H9 (cell line): Measurements from ENCODE around the gene HAUS7. TPM values are rescaled to one million over a fixed set of nuclear protein-coding genes. Genes with fewer than 3 reads are reported as not detected.

Experiments
- DNase-seq: peaks from one replicate; pipeline ENCODE4 v3.0.0-alpha.2; 2017
- H2AFZ ChIP-seq: one replicate; pipeline ENCODE4 v1.6.1; 2013; ENCODE audit warnings: mild to moderate bottlenecking, low read length, control low read depth, moderate library complexity
- H2AK5ac ChIP-seq: 2 replicates; pipeline ENCODE4 v1.6.1; 2013; ENCODE audit warnings: low read length, control low read depth, mixed read lengths; ENCODE audit not compliant: insufficient read length
- H2BK120ac ChIP-seq: one replicate; pipeline ENCODE4 v1.6.1; 2013; ENCODE audit warnings: low read depth, mild to moderate bottlenecking, low read length, control low read depth, inconsistent platforms; ENCODE audit not compliant: poor library complexity, severe bottlenecking
- H2BK12ac ChIP-seq: 2 replicates; pipeline ENCODE4 v1.6.1; 2013; ENCODE audit warnings: low read length, control low read depth, mixed read lengths, low read depth; ENCODE audit not compliant: insufficient read length
- H2BK15ac ChIP-seq: 2 replicates; pipeline ENCODE4 v1.6.1; 2013; ENCODE audit warnings: low read depth, low read length, control low read depth
- H2BK20ac ChIP-seq: one replicate; pipeline ENCODE4 v1.6.1; 2013; ENCODE audit warnings: low read depth, mild to moderate bottlenecking, low read length, control low read depth, inconsistent platforms; ENCODE audit not compliant: poor library complexity, severe bottlenecking
- H2BK5ac ChIP-seq: 2 replicates; pipeline ENCODE4 v1.6.1; 2013; ENCODE audit warnings: low read length, control low read depth, mixed read lengths; ENCODE audit not compliant: insufficient read length
- H3K14ac ChIP-seq: 2 replicates; pipeline ENCODE4 v1.6.1; 2013; ENCODE audit warnings: low read length, control low read depth; ENCODE audit not compliant: insufficient read depth
- H3K18ac ChIP-seq: 2 replicates; pipeline ENCODE4 v1.6.1; 2013; ENCODE audit warnings: low read depth, mild to moderate bottlenecking, mixed read lengths, low read length, control low read depth; ENCODE audit not compliant: insufficient read length
- H3K23ac ChIP-seq: 2 replicates; pipeline ENCODE4 v1.6.1; 2013; ENCODE audit warnings: low read length, control low read depth, mixed read lengths, low read depth; ENCODE audit not compliant: insufficient read length
- H3K23me2 ChIP-seq: 2 replicates; pipeline ENCODE4 v1.6.1; 2013; ENCODE audit warnings: low read depth, mild to moderate bottlenecking, mixed read lengths, low read length, control low read depth; ENCODE audit not compliant: insufficient read length, poor library complexity, severe bottlenecking
- H3K27ac ChIP-seq: 2 replicates; pipeline ENCODE4 v1.5.1; 2013; ENCODE audit warnings: low read length, control low read depth, mixed read lengths, low read depth; ENCODE audit not compliant: insufficient read length
- H3K27me3 ChIP-seq: 2 replicates; pipeline ENCODE4 v1.6.1; 2013; ENCODE audit warnings: low read length, control low read depth, inconsistent platforms; ENCODE audit not compliant: insufficient read depth
- H3K4ac ChIP-seq: 2 replicates; pipeline ENCODE4 v1.6.1; 2013; ENCODE audit warnings: low read depth, mild to moderate bottlenecking, control low read depth, inconsistent platforms, low read length, moderate library complexity
- H3K4me1 ChIP-seq: 2 replicates; pipeline ENCODE4 v1.6.1; 2013; ENCODE audit warnings: low read length, control low read depth, inconsistent platforms; ENCODE audit not compliant: insufficient read depth
- H3K4me2 ChIP-seq: 2 replicates; pipeline ENCODE4 v1.6.1; 2013; ENCODE audit warnings: low read length, control low read depth, mixed read lengths; ENCODE audit not compliant: insufficient read length, insufficient read depth
- H3K56ac ChIP-seq: 2 replicates; pipeline ENCODE4 v1.6.1; 2013; ENCODE audit warnings: low read depth, mild to moderate bottlenecking, mixed read lengths, low read length, control low read depth; ENCODE audit not compliant: insufficient read length
- H3K79me1 ChIP-seq: 2 replicates; pipeline ENCODE4 v1.6.1; 2013; ENCODE audit warnings: low read depth, mild to moderate bottlenecking, moderate library complexity, low read length, control low read depth, inconsistent platforms; ENCODE audit not compliant: insufficient read depth, poor library complexity, severe bottlenecking
- H3K79me2 ChIP-seq: 2 replicates; pipeline ENCODE4 v1.6.1; 2013; ENCODE audit warnings: low read length, control low read depth, inconsistent platforms; ENCODE audit not compliant: insufficient read depth
- H3K9ac ChIP-seq: 2 replicates; pipeline ENCODE4 v1.6.1; 2013; ENCODE audit warnings: low read length, control low read depth, mixed read lengths; ENCODE audit not compliant: insufficient read length; ENCODE audit errors: extremely low read depth
- H3K9me3 ChIP-seq: one replicate; pipeline ENCODE4 v1.6.1; 2013; ENCODE audit warnings: low read depth, low read length, inconsistent platforms; ENCODE audit not compliant: control insufficient read depth
- H3T11ph ChIP-seq: one replicate; pipeline ENCODE4 v1.6.1; 2013; ENCODE audit warnings: mild to moderate bottlenecking, low read length, control low read depth, inconsistent platforms
- H4K20me1 ChIP-seq: one replicate; pipeline ENCODE4 v1.6.1; 2013; ENCODE audit not compliant: control insufficient read depth, insufficient read length, insufficient read depth
- H4K5ac ChIP-seq: 2 replicates; pipeline ENCODE4 v1.6.1; 2013; ENCODE audit warnings: low read depth, mild to moderate bottlenecking, mixed read lengths, low read length, control low read depth; ENCODE audit not compliant: insufficient read length
- H4K8ac ChIP-seq: replicated peaks from 2 replicates; pipeline ENCODE4 v1.6.1; 2013; ENCODE audit warnings: low read length, control low read depth, mixed read lengths, low read depth; ENCODE audit not compliant: insufficient read length
- H4K91ac ChIP-seq: 2 replicates; pipeline ENCODE4 v1.6.1; 2013; ENCODE audit warnings: low read depth, mild to moderate bottlenecking, moderate library complexity, mixed read lengths, low read length, control low read depth; ENCODE audit not compliant: insufficient read length
- H3K27ac Mint-ChIP-seq, 3 experiments: 2 replicates in 2 of 3; 3 replicates in 1 of 3; pipeline ENCODE4 v1.8.0; 2020 to 2021; ENCODE audit warnings: mixed read lengths in 3 of 3, mild to moderate bottlenecking in 1 of 3, moderate library complexity in 1 of 3
- H3K27me3 Mint-ChIP-seq: 2 replicates; pipeline ENCODE4 v1.8.0; 2021; ENCODE audit warnings: low read depth, mild to moderate bottlenecking, moderate library complexity, mixed read lengths
- H3K36me3 Mint-ChIP-seq, 3 experiments: 2 replicates in 2 of 3; 3 replicates in 1 of 3; pipeline ENCODE4 v1.8.0; 2020 to 2021; ENCODE audit warnings: low read depth in 3 of 3, mixed read lengths in 3 of 3; ENCODE audit not compliant: insufficient read depth in 1 of 3
- H3K4me1 Mint-ChIP-seq, 2 experiments: 2 replicates each; pipeline ENCODE4 v1.8.0; 2020; ENCODE audit warnings: mixed read lengths in 2 of 2
- H3K4me3 Mint-ChIP-seq, 2 experiments: 2 replicates in 1 of 2; 3 replicates in 1 of 2; pipeline ENCODE4 v1.8.0; 2020 to 2021; ENCODE audit warnings: mild to moderate bottlenecking in 2 of 2, mixed read lengths in 2 of 2, moderate library complexity in 1 of 2
- H3K9me3 Mint-ChIP-seq, 2 experiments: 2 replicates in 1 of 2; 3 replicates in 1 of 2; pipeline ENCODE4 v1.8.0; 2020; ENCODE audit warnings: mild to moderate bottlenecking in 2 of 2, mixed read lengths in 2 of 2, moderate library complexity in 1 of 2
- CTCF ChIP-seq: fragments of 200-600 bp; sonication (generic); conservative IDR thresholded peaks from 3 replicates; pipeline ENCODE4 v1.8.0; 2021; ENCODE audit warnings: antibody characterized with exemption, mild to moderate bottlenecking
- WGBS: extraction: QIAGEN DNeasy Blood & Tissue Kit; methylation state at CpG from one replicate; pipeline ENCODE4 v1.1.7; 2013; ENCODE audit warnings: missing lambda C conversion rate, low lambda C conversion rate, mixed read lengths; ENCODE audit not compliant: insufficient read length; ENCODE audit errors: extremely low coverage; 5-methylcytosine and 5-hydroxymethylcytosine counted together
- total RNA-seq: library from RNA; stranded (reverse); gene quantifications from 2 replicates; pipeline ENCODE4 v1.2.1, GENCODE V29; 2021

The HAUS7 gene
- total RNA-seq, 1 experiment from 2014 or later, result 45.3 TPM

- H3K23me2 ChIP-seq, result no peaks in the 10 kb centered on the region
- no peak overlapping the region for H2BK12ac ChIP-seq
- no peak overlapping the region for H3K14ac ChIP-seq
- H2BK20ac ChIP-seq, result no peak overlapping the region
- no peaks in the 10 kb centered on the region for H3K79me2 ChIP-seq
- no peaks in the 10 kb centered on the region for H3K4me1 ChIP-seq
- Mint-ChIP-seq H3K36me3 (peaks cover 0 to 4% (median 0%) of the 10 kb centered on the region in 3 experiments; a peak in 1 of 7 replicates), H3K4me3 (no peak overlapping the region), H3K27ac (no peak overlapping the region; a peak in 1 of 7 replicates), H3K27me3 (no peaks in the 10 kb centered on the region; the same call in none of the 2 replicates), H3K4me1 (peaks cover 0 to 2% of the 10 kb centered on the region in 2 experiments; a peak in 1 of 4 replicates), H3K9me3 (peaks cover 30 to 55% of the 10 kb centered on the region in 2 experiments)
- H3K79me1 ChIP-seq, result no peaks in the 10 kb centered on the region
- no peak overlapping the region for H3K23ac ChIP-seq
- no peak overlapping the region for H2BK5ac ChIP-seq
- no peak for DNase-seq
- no peak overlapping the region for H2BK15ac ChIP-seq
- no peak overlapping the region for H3K56ac ChIP-seq
- H3K9me3 ChIP-seq, result peaks cover 14% of the 10 kb centered on the region
- no peak overlapping the region for H4K91ac ChIP-seq
- H3K27me3 ChIP-seq, result no peaks in the 10 kb centered on the region
- no peak overlapping the region for H4K5ac ChIP-seq
- H3K4ac ChIP-seq, result no peak overlapping the region
- H2BK120ac ChIP-seq, result no peak overlapping the region
- no peak overlapping the region for H3K4me2 ChIP-seq
- H3K9ac ChIP-seq, result no peak overlapping the region
- H3K18ac ChIP-seq, result no peak overlapping the region
- H2AK5ac ChIP-seq, result no peak overlapping the region
- H2AFZ ChIP-seq, result no peak overlapping the region
- no peak overlapping the region for H4K8ac ChIP-seq
- H4K20me1 ChIP-seq, result no peaks in the 10 kb centered on the region
- no CpG with 5 or more reads among the region's 11 CpGs for WGBS
- TF ChIP-seq CTCF, result no peak
- no peak overlapping the region for H3K27ac ChIP-seq
- H3T11ph ChIP-seq, result no peak overlapping the region
Observed at GRCh38 chrX:153487590-153488071, 17.3 kb upstream of the HAUS7 start.
